Left lung (tissue), 10 donors: ENCODE results near the gene LTC4S. TPM values are rescaled to one million over a fixed set of nuclear protein-coding genes. Genes with fewer than 3 reads are reported as not detected.
A peak's percentile ranks its signal among the peaks of the same experiment; 100 is the strongest.

ENCODE experiments used
- ATAC-seq: fragments of 200-7000 bp; cut with Tn5 transposase; one replicate; pipeline ENCODE4 v1.9.1; 2020; ENCODE audit warnings: moderate library complexity
- DNase-seq, 4 donors: peaks; one replicate each; pipeline ENCODE4 v3.0.0-alpha.2; 2013 to 2020
- H3K27ac ChIP-seq, 2 donors: fragments of 200-600 bp; sonication (generic) in 1 of 2; one replicate each; pipeline versions ENCODE4 v1.5.0 to v1.8.0; 2020 to 2021
- H3K27me3 ChIP-seq, 2 donors: fragments of 200-600 bp; sonication (generic) in 1 of 2; one replicate each; pipeline versions ENCODE4 v1.5.0 to v1.8.0; 2020 to 2021
- H3K36me3 ChIP-seq, 2 donors: fragments of 200-600 bp; sonication (generic) in 1 of 2; one replicate each; pipeline versions ENCODE4 v1.5.0 to v1.8.0; 2020 to 2021
- H3K4me1 ChIP-seq, 2 donors: fragments of 200-600 bp; one replicate each; pipeline ENCODE4 v1.8.0; 2021
- H3K4me3 ChIP-seq, 2 donors: fragments of 200-600 bp; sonication (generic) in 1 of 2; one replicate each; pipeline versions ENCODE4 v1.5.0 to v1.8.0; 2020 to 2021; ENCODE audit warnings: mild to moderate bottlenecking in 1 of 2
- H3K9me3 ChIP-seq, 2 donors: fragments of 200-600 bp; sonication (generic) in 1 of 2; one replicate each; pipeline versions ENCODE4 v1.5.0 to v1.8.0; 2020 to 2021
- intact Hi-C, 2 donors: fragments of 100-400 bp; cut with DNase I; formaldehyde crosslinking; loops; one replicate each; pipeline versions ENCODE4 v1.11.2 to v1.14.2; 2022
- polyA plus RNA-seq, 6 donors: library from polyadenylated mRNA; unstranded; fragments of 120-200 nt; gene quantifications; one replicate each; pipeline ENCODE4 v1.2.1, GENCODE V29; 2013; ENCODE audit not compliant: insufficient read length in 6 of 6
- total RNA-seq, 2 donors: library from RNA; stranded (reverse); fragmentation: NEBNext Ultra II Directional; extraction: Animal tissue kit (Norgen Biotek cat#: 25700); gene quantifications; one replicate each; pipeline ENCODE4 v1.2.1, GENCODE V29; 2021
- TF ChIP-seq, protein P1 (sequence below), 2 donors: fragments of 200-600 bp; sonication (generic) in 1 of 2; IDR thresholded peaks; one replicate each; pipeline versions ENCODE4 v1.5.0 to v1.8.0; 2021; ENCODE audit warnings: antibody characterized with exemption in 2 of 2
- donor health status: DM: no; HTN: yes; CAD: no.
- donor health status: DM: no; HTN: no; CAD: no.

The LTC4S gene
- total and polyA plus RNA-seq, 8 donors = 3.0 to 19.6 (median 5.0) TPM

GRCh38 chr5:179817470-179817840 lies 23.7 kb downstream of the LTC4S start:
- Histone ChIP-seq H3K27me3 (no peaks in the 10 kb centered on the region), H3K4me1 (peaks cover 27 to 50% of the 10 kb centered on the region in 2 donors), H3K4me3 (peak overlapping the region; percentile 38 to 43), H3K27ac (no peak overlapping the region), H3K36me3 (peaks cover 0 to 25% of the 10 kb centered on the region in 2 donors), H3K9me3 (no peaks in the 10 kb centered on the region)
- no peak for ATAC-seq
- peak in 2 of 4 donors; percentile 34 to 79 for DNase-seq
- TF ChIP-seq, protein P1, sequence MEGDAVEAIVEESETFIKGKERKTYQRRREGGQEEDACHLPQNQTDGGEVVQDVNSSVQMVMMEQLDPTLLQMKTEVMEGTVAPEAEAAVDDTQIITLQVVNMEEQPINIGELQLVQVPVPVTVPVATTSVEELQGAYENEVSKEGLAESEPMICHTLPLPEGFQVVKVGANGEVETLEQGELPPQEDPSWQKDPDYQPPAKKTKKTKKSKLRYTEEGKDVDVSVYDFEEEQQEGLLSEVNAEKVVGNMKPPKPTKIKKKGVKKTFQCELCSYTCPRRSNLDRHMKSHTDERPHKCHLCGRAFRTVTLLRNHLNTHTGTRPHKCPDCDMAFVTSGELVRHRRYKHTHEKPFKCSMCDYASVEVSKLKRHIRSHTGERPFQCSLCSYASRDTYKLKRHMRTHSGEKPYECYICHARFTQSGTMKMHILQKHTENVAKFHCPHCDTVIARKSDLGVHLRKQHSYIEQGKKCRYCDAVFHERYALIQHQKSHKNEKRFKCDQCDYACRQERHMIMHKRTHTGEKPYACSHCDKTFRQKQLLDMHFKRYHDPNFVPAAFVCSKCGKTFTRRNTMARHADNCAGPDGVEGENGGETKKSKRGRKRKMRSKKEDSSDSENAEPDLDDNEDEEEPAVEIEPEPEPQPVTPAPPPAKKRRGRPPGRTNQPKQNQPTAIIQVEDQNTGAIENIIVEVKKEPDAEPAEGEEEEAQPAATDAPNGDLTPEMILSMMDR (IDR thresholded peaks at IDR 0.05) = no peak
- intact Hi-C loops = no loop called here

GRCh38 chr5:179817890-179818745 lies 24.3 kb downstream of the LTC4S start:
- intact Hi-C loops = no loop called here
- Histone ChIP-seq H3K4me3 (peak overlapping the region; percentile 16 to 96), H3K36me3 (peaks cover 0 to 26% of the 10 kb centered on the region in 2 donors), H3K4me1 (peaks cover 32 to 57% of the 10 kb centered on the region in 2 donors), H3K9me3 (no peaks in the 10 kb centered on the region), H3K27me3 (no peaks in the 10 kb centered on the region), H3K27ac (peak overlapping the region; percentile 98 to 100)
- no peak for ATAC-seq
- TF ChIP-seq, protein P1 (IDR thresholded peaks at IDR 0.05) = no peak
- peak in 2 of 4 donors; percentile 36 to 61 for DNase-seq

- TF ChIP-seq, protein P1 (IDR thresholded peaks at IDR 0.05) = peak in 1 of 2 donors; percentile 13
- DNase-seq (peak; percentile 81 to 99 (median 96)), ATAC-seq (peak; percentile 71)
- intact Hi-C loops = no loop called here
- Histone ChIP-seq H3K9me3 (no peaks in the 10 kb centered on the region), H3K27me3 (no peaks in the 10 kb centered on the region), H3K27ac (peak overlapping the region; percentile 98 to 100), H3K4me3 (peak overlapping the region; percentile 17 to 96), H3K36me3 (peaks cover 4 to 26% of the 10 kb centered on the region in 2 donors), H3K4me1 (peaks cover 37 to 64% of the 10 kb centered on the region in 2 donors)
These were observed 25.0 kb downstream of the LTC4S start for GRCh38 chr5:179818746-179819295.

- TF ChIP-seq, protein P1 (IDR thresholded peaks at IDR 0.05) = no peak
- intact Hi-C loops = no loop called here
These were observed 25.7 kb downstream of the LTC4S start for GRCh38 chr5:179819296-179820126.

More at GRCh38 chr5:179819296-179820126, 25.7 kb downstream of the LTC4S start:
- Histone ChIP-seq H3K27ac (peak overlapping the region; percentile 98 to 100), H3K4me1 (peaks cover 40 to 70% of the 10 kb centered on the region in 2 donors), H3K4me3 (peak overlapping the region; percentile 17 to 96), H3K9me3 (no peaks in the 10 kb centered on the region), H3K27me3 (no peaks in the 10 kb centered on the region), H3K36me3 (peaks cover 8 to 30% of the 10 kb centered on the region in 2 donors)
- ATAC-seq = peak; percentile 52
- peak in 3 of 4 donors; percentile 46 to 94 (median 86) for DNase-seq
